SK-N-SH (cell line): ENCODE results near the gene TTC9.

ENCODE experiments used
- CHD2 ChIP-seq: fragments of 150-350 bp; IDR thresholded peaks from 2 replicates; pipeline ENCODE4 v1.6.1; 2018; ENCODE audit warnings: low read length; ENCODE audit not compliant: partially characterized antibody
- CTCF ChIP-seq: fragments of 200-600 bp; sonication (generic); IDR thresholded peaks from 2 replicates; pipeline ENCODE4 v1.6.1; 2017; ENCODE audit warnings: antibody characterized with exemption, mild to moderate bottlenecking, moderate library complexity
- EP300 ChIP-seq, 2 experiments: IDR thresholded peaks; 2 replicates each; pipeline versions ENCODE4 v1.4.0 to v1.6.1; 2012; ENCODE audit warnings: borderline replicate concordance in 1 of 2, low read depth in 1 of 2, low read length in 1 of 2
- FOXM1 ChIP-seq: IDR thresholded peaks from 2 replicates; pipeline ENCODE4 v1.4.0; 2012; ENCODE audit warnings: low read depth, mild to moderate bottlenecking
- MAX ChIP-seq: IDR thresholded peaks from 2 replicates; pipeline ENCODE4 v1.4.0; 2012; ENCODE audit warnings: low read depth
- MEF2A ChIP-seq: IDR thresholded peaks from 2 replicates; pipeline ENCODE4 v1.4.0; 2012; ENCODE audit warnings: low read depth, borderline replicate concordance
- REST ChIP-seq: IDR thresholded peaks from 2 replicates; pipeline ENCODE4 v1.6.1; 2012; ENCODE audit warnings: mild to moderate bottlenecking, low read depth, low read length, moderate library complexity

- TF ChIP-seq CTCF = no peak
- no peak for TF ChIP-seq MEF2A
- TF ChIP-seq EP300 (IDR thresholded peaks at IDR 0.05; ENCODE audit: borderline replicate concordance in 1 of 2, low read depth in 1 of 2, low read length in 1 of 2) = peak in 1 of 2 experiments; percentile 27; a peak in 1 of 4 replicates
- TF ChIP-seq MAX = no peak
- TF ChIP-seq FOXM1 = no peak
- no peak for TF ChIP-seq CHD2
- no peak for TF ChIP-seq REST
These were observed 64.5 kb downstream of the TTC9 start for GRCh38 chr14:70706177-70706576.
